Measurements from ENCODE around the gene ARHGEF12.

DNA sequence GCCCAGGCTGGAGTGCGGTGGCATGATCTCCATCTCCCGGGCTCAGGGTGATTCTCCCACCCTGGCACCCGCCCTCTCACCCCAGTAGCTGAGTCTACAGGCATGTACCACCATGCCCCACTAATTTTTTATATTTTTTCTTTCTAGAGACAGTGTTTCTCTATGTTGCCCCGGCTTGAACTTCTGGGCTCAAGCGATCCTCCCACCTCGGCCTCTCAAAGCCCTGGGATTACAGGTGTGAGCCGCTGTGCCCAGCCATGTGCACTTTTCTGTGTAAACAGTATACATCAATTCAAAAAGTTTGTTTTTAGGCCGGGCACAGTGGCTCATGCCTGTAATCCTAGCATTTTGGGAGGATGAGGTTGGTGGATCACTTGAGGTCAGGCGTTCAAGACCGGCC lies 190.0 kb downstream of the ARHGEF12 start:
- TF ChIP-seq POLR2A (IDR thresholded peaks at IDR 0.05; ENCODE audit: low read depth, low read length) (no peak), ETV6 (conservative IDR thresholded peaks at IDR 0.05 in 1 of 2, IDR thresholded peaks at IDR 0.05 in 1 of 2; ENCODE audit: borderline replicate concordance in 1 of 2, low read depth in 1 of 2) (no peak), RELA (IDR thresholded peaks at IDR 0.05; ENCODE audit: borderline replicate concordance, partially characterized antibody) (no peak), NRF1 (conservative IDR thresholded peaks at IDR 0.05; ENCODE audit: low read depth, low read length) (no peak), STAT1 (conservative IDR thresholded peaks at IDR 0.05) (no peak)
- TF ChIP-seq, protein P1, sequence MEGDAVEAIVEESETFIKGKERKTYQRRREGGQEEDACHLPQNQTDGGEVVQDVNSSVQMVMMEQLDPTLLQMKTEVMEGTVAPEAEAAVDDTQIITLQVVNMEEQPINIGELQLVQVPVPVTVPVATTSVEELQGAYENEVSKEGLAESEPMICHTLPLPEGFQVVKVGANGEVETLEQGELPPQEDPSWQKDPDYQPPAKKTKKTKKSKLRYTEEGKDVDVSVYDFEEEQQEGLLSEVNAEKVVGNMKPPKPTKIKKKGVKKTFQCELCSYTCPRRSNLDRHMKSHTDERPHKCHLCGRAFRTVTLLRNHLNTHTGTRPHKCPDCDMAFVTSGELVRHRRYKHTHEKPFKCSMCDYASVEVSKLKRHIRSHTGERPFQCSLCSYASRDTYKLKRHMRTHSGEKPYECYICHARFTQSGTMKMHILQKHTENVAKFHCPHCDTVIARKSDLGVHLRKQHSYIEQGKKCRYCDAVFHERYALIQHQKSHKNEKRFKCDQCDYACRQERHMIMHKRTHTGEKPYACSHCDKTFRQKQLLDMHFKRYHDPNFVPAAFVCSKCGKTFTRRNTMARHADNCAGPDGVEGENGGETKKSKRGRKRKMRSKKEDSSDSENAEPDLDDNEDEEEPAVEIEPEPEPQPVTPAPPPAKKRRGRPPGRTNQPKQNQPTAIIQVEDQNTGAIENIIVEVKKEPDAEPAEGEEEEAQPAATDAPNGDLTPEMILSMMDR (IDR thresholded peaks at IDR 0.05 in 2 of 3, conservative IDR thresholded peaks at IDR 0.05 in 1 of 3; ENCODE audit: control insufficient read depth in 2 of 3, extremely low read depth in 1 of 3, insufficient read depth in 1 of 3, low read depth in 3 of 3, low read length in 3 of 3): no peak
- TF ChIP-seq, protein P2, sequence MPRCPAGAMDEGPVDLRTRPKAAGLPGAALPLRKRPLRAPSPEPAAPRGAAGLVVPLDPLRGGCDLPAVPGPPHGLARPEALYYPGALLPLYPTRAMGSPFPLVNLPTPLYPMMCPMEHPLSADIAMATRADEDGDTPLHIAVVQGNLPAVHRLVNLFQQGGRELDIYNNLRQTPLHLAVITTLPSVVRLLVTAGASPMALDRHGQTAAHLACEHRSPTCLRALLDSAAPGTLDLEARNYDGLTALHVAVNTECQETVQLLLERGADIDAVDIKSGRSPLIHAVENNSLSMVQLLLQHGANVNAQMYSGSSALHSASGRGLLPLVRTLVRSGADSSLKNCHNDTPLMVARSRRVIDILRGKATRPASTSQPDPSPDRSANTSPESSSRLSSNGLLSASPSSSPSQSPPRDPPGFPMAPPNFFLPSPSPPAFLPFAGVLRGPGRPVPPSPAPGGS (IDR thresholded peaks at IDR 0.05; ENCODE audit: borderline replicate concordance, insufficient read depth, low read depth, low read length, poor library complexity, severe bottlenecking): no peak
- TF ChIP-seq, protein P3, sequence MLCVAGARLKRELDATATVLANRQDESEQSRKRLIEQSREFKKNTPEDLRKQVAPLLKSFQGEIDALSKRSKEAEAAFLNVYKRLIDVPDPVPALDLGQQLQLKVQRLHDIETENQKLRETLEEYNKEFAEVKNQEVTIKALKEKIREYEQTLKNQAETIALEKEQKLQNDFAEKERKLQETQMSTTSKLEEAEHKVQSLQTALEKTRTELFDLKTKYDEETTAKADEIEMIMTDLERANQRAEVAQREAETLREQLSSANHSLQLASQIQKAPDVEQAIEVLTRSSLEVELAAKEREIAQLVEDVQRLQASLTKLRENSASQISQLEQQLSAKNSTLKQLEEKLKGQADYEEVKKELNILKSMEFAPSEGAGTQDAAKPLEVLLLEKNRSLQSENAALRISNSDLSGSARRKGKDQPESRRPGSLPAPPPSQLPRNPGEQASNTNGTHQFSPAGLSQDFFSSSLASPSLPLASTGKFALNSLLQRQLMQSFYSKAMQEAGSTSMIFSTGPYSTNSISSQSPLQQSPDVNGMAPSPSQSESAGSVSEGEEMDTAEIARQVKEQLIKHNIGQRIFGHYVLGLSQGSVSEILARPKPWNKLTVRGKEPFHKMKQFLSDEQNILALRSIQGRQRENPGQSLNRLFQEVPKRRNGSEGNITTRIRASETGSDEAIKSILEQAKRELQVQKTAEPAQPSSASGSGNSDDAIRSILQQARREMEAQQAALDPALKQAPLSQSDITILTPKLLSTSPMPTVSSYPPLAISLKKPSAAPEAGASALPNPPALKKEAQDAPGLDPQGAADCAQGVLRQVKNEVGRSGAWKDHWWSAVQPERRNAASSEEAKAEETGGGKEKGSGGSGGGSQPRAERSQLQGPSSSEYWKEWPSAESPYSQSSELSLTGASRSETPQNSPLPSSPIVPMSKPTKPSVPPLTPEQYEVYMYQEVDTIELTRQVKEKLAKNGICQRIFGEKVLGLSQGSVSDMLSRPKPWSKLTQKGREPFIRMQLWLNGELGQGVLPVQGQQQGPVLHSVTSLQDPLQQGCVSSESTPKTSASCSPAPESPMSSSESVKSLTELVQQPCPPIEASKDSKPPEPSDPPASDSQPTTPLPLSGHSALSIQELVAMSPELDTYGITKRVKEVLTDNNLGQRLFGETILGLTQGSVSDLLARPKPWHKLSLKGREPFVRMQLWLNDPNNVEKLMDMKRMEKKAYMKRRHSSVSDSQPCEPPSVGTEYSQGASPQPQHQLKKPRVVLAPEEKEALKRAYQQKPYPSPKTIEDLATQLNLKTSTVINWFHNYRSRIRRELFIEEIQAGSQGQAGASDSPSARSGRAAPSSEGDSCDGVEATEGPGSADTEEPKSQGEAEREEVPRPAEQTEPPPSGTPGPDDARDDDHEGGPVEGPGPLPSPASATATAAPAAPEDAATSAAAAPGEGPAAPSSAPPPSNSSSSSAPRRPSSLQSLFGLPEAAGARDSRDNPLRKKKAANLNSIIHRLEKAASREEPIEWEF (IDR thresholded peaks at IDR 0.05; ENCODE audit: insufficient replicate concordance, low read depth, low read length): no peak
- TF ChIP-seq, protein P4, sequence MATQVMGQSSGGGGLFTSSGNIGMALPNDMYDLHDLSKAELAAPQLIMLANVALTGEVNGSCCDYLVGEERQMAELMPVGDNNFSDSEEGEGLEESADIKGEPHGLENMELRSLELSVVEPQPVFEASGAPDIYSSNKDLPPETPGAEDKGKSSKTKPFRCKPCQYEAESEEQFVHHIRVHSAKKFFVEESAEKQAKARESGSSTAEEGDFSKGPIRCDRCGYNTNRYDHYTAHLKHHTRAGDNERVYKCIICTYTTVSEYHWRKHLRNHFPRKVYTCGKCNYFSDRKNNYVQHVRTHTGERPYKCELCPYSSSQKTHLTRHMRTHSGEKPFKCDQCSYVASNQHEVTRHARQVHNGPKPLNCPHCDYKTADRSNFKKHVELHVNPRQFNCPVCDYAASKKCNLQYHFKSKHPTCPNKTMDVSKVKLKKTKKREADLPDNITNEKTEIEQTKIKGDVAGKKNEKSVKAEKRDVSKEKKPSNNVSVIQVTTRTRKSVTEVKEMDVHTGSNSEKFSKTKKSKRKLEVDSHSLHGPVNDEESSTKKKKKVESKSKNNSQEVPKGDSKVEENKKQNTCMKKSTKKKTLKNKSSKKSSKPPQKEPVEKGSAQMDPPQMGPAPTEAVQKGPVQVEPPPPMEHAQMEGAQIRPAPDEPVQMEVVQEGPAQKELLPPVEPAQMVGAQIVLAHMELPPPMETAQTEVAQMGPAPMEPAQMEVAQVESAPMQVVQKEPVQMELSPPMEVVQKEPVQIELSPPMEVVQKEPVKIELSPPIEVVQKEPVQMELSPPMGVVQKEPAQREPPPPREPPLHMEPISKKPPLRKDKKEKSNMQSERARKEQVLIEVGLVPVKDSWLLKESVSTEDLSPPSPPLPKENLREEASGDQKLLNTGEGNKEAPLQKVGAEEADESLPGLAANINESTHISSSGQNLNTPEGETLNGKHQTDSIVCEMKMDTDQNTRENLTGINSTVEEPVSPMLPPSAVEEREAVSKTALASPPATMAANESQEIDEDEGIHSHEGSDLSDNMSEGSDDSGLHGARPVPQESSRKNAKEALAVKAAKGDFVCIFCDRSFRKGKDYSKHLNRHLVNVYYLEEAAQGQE (IDR thresholded peaks at IDR 0.05; ENCODE audit: low read depth, low read length): no peak
- TF ChIP-seq, protein P5, sequence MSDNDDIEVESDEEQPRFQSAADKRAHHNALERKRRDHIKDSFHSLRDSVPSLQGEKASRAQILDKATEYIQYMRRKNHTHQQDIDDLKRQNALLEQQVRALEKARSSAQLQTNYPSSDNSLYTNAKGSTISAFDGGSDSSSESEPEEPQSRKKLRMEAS (IDR thresholded peaks at IDR 0.05; ENCODE audit: low read depth, low read length): no peak
